ENCODE results near the gene ENTHD1.
"Not testable (repeated sequence)": the region's sequence is repeated elsewhere in the genome, so short reads cannot be mapped to it uniquely, and the experiment has no call there.

The ENTHD1 gene

GRCh38 chr22:39869797-39870196 is 23.8 kb downstream of the ENTHD1 start:
- intact Hi-C loops (cut with DNase I); DNase-seq: not testable (repeated sequence)

- DNase-seq = no peak
- intact Hi-C loops (cut with DNase I) = no loop called here
Observed at GRCh38 chr22:39868741-39869140, 24.8 kb downstream of the ENTHD1 start.

GRCh38 chr22:39859903-39860588 is 33.5 kb downstream of the ENTHD1 start:
- intact Hi-C loops (cut with DNase I) = no loop called here
- DNase-seq = no peak

- no peak for DNase-seq
- intact Hi-C loops (cut with DNase I) = no loop called here
Observed at GRCh38 chr22:39856588-39856987, 37.0 kb downstream of the ENTHD1 start.

GRCh38 chr22:39852799-39853198 is 40.8 kb downstream of the ENTHD1 start:
- intact Hi-C loops (cut with DNase I) = no loop called here

GRCh38 chr22:39851606-39852315 is 41.8 kb downstream of the ENTHD1 start:
- no peak for DNase-seq
- intact Hi-C loops (cut with DNase I) = no loop called here

More at GRCh38 chr22:39852799-39853198, 40.8 kb downstream of the ENTHD1 start:
- DNase-seq = no peak

- no peak for DNase-seq
- intact Hi-C loops (cut with DNase I) = no loop called here
Observed at GRCh38 chr22:39847477-39847876, 46.1 kb downstream of the ENTHD1 start.

- DNase-seq; intact Hi-C loops (cut with DNase I): not testable (repeated sequence)
Observed at GRCh38 chr22:39846539-39846938, 47.0 kb downstream of the ENTHD1 start.

- DNase-seq = no peak
- intact Hi-C loops (cut with DNase I) = no loop called here
Observed at GRCh38 chr22:39845529-39845928, 48.0 kb downstream of the ENTHD1 start.

GRCh38 chr22:39839917-39840510 is 53.5 kb downstream of the ENTHD1 start:
- intact Hi-C loops (cut with DNase I) = no loop called here
- DNase-seq = no peak

GRCh38 chr22:39839204-39839603 is 54.4 kb downstream of the ENTHD1 start:
- intact Hi-C loops (cut with DNase I) = no loop called here

GRCh38 chr22:39833610-39834009 is 60.0 kb downstream of the ENTHD1 start:
- no peak for DNase-seq
- intact Hi-C loops (cut with DNase I) = no loop called here

More at GRCh38 chr22:39839204-39839603, 54.4 kb downstream of the ENTHD1 start:
- DNase-seq = no peak

GRCh38 chr22:39833093-39833492 is 60.5 kb downstream of the ENTHD1 start:
- no peak for DNase-seq
- intact Hi-C loops (cut with DNase I) = no loop called here

GRCh38 chr22:39832627-39833074 is 60.9 kb downstream of the ENTHD1 start:
- no peak for DNase-seq
- intact Hi-C loops (cut with DNase I) = no loop called here

GRCh38 chr22:39825661-39826102 is 67.9 kb downstream of the ENTHD1 start:
- intact Hi-C loops (cut with DNase I) = no loop called here
- DNase-seq = no peak

- DNase-seq = no peak
- intact Hi-C loops (cut with DNase I) = no loop called here
Observed at GRCh38 chr22:39821008-39821407, 72.6 kb downstream of the ENTHD1 start.

GRCh38 chr22:39820256-39820655 is 73.3 kb downstream of the ENTHD1 start:
- peak in 2 of 42 donors; percentile 4 to 39 for DNase-seq
- intact Hi-C loops (cut with DNase I) = no loop called here

- intact Hi-C loops (cut with DNase I) = no loop called here
- DNase-seq = no peak
Observed at GRCh38 chr22:39819429-39819828, 74.1 kb downstream of the ENTHD1 start.

GRCh38 chr22:39818094-39818493 is 75.5 kb downstream of the ENTHD1 start:
- intact Hi-C loops (cut with DNase I) = no loop called here
- no peak for DNase-seq

- intact Hi-C loops (cut with DNase I) = no loop called here
- no peak for DNase-seq
Observed at GRCh38 chr22:39815932-39816331, 77.6 kb downstream of the ENTHD1 start.

Measured in head of caudate nucleus (tissue), 42 donors.